Activated naive CD8-positive, alpha-beta T cell treated with anti-CD3 and anti-CD28 coated beads, Interleukin-2, amount 50 U/mL, for 24 hours (primary cell): Measurements from ENCODE around the gene ZNF469.

Experiments
- ATAC-seq: fragments of 150-1000 bp; cut with Tn5 transposase; one replicate; pipeline ENCODE4 v1.10.0; 2021
- DNase-seq: peaks from one replicate; pipeline ENCODE4 v3.0.0; 2021
- H3K27ac Mint-ChIP-seq: one replicate; pipeline ENCODE4 v1.8.0; 2021; ENCODE audit warnings: mild to moderate bottlenecking, mixed read lengths
- H3K27me3 Mint-ChIP-seq: one replicate; pipeline ENCODE4 v1.8.0; 2021; ENCODE audit warnings: mixed read lengths
- H3K36me3 Mint-ChIP-seq: one replicate; pipeline ENCODE4 v1.8.0; 2021; ENCODE audit warnings: low read depth, mixed read lengths
- H3K4me1 Mint-ChIP-seq: one replicate; pipeline ENCODE4 v1.8.0; 2021; ENCODE audit warnings: mixed read lengths
- H3K4me3 Mint-ChIP-seq: one replicate; pipeline ENCODE4 v1.8.0; 2021; ENCODE audit warnings: mild to moderate bottlenecking, moderate library complexity, mixed read lengths
- H3K9me3 Mint-ChIP-seq: one replicate; pipeline ENCODE4 v1.8.0; 2021; ENCODE audit warnings: mixed read lengths

ZNF469 gene

DNA sequence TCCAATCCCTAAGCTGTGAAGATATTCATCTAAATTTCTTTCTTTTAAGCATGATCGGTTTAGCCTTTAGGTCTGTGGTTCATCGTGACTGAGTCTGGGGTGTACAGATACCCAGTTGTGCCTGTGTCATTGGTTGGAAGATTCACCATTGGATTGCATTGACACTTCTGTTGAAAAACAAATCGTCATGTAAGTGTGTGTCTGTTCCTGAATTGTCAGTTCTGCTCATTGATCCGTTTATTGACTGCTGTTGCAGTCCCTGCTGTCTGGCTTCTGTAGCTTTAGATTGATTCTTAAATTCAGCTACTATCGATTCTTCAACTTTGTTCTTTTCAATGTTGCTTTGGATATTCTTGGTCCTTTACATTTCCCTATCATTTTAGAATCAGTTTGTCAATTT lies 21.0 kb upstream of the ZNF469 start:
- no peak for ATAC-seq
- Mint-ChIP-seq H3K4me3 (no peak overlapping the region), H3K9me3 (peaks cover 13% of the 10 kb centered on the region), H3K27ac (no peak overlapping the region), H3K27me3 (peaks cover 28% of the 10 kb centered on the region), H3K36me3 (no peaks in the 10 kb centered on the region), H3K4me1 (peaks cover 12% of the 10 kb centered on the region)
- no peak for DNase-seq

DNA sequence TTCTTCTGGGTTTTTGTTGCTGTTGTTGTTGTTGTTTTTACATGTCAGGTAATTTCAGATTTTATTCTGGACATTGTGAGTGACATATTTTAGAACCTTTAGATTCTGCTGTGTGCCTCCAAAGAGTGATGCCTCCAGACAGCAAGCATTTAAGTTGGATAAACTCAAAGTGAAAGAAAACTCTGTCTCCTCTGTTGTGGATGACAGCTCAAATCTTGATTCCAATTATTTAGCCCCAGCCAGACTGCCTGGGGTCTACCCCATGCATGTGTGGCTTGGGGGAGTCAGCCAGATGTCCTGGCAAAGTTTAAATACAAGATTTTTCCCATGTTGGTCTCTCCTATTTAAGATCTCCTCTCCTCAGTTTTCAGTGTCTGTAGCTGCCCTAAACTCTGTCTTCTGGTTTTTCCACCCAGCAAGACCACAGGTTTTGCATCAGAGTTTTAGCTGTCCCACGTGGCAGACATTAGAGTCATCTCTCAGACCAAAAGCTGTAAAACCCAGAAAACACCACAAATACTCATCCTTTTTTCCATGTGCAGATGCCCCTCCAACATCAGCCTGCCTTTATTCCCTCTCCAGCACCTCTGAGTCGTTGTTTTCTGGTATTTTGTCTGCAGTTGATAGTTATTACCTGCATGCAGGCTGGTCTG lies 19.4 kb upstream of the ZNF469 start:
- DNase-seq, result no peak
- Mint-ChIP-seq H3K27ac (no peak overlapping the region), H3K4me3 (no peak overlapping the region), H3K9me3 (peaks cover 13% of the 10 kb centered on the region), H3K36me3 (no peaks in the 10 kb centered on the region), H3K27me3 (peaks cover 29% of the 10 kb centered on the region), H3K4me1 (peaks cover 12% of the 10 kb centered on the region)
- ATAC-seq, result peak; percentile 85

DNA sequence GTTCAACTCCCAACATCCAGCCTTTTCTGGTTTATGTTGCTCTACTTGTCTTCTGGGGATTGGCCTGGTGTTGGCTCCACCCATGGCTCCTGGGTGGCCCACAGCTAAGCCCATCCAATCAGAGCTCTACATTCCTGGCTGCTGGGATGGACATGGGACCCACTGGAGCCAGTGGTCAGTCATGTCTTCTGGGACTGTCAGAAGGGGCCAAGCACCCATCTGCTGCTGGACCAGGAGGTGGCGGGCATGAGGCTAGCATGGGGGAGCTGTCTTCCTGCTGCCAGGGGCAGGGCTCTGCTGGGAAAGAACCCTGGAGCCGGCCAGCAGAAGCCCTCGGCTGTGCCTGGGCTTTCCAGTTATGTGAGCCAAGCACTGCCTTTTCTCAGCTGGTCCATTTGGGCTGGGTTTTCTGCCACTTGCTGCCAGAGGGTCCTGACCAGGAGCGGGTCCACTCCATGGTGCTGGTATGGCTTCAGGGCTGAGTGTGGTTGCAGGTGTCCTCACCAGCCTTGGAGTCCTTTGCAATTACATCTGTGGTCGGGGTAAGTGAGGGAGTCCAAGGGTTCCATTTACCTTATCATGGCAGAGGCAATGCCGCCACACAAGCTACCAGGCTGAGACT lies 17.4 kb upstream of the ZNF469 start:
- Mint-ChIP-seq H3K4me3 (no peak overlapping the region), H3K27me3 (peaks cover 30% of the 10 kb centered on the region), H3K27ac (no peak overlapping the region), H3K36me3 (no peaks in the 10 kb centered on the region), H3K4me1 (peaks cover 12% of the 10 kb centered on the region), H3K9me3 (peaks cover 13% of the 10 kb centered on the region)
- DNase-seq (no peak), ATAC-seq (no peak)

DNA sequence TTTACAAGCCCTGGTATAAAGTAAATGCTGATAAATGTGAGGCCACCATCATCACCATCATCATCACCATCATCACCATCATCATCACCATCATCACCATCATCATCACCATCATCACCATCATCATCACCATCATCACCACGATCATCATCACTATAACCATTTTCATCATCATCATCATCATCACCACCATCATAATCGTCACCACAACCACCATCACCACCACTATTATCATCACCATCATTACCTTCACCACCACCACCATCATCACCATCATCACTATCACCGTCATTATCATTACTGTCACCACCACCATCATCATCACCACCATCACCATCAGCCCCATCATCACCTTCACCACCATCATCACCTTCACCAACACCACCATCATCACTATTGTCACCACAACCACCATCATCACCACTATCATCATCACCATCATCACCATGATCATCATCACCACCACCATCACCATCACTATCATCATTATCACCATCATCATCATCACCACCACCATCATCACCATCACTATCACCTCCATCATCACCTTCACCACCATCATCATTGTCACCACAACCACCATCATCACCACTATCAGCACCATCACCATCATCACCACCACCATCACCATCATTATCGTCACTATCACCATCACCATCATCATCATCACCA lies 16.6 kb upstream of the ZNF469 start:
- H3K36me3 Mint-ChIP-seq, result no peaks in the 10 kb centered on the region
- H3K27me3 Mint-ChIP-seq, result peaks cover 30% of the 10 kb centered on the region
- H3K9me3 Mint-ChIP-seq, result peaks cover 13% of the 10 kb centered on the region
- no peak overlapping the region for H3K27ac Mint-ChIP-seq
- no peak overlapping the region for H3K4me3 Mint-ChIP-seq
- DNase-seq, result no peak
- no peak for ATAC-seq
- H3K4me1 Mint-ChIP-seq, result peaks cover 12% of the 10 kb centered on the region

DNA sequence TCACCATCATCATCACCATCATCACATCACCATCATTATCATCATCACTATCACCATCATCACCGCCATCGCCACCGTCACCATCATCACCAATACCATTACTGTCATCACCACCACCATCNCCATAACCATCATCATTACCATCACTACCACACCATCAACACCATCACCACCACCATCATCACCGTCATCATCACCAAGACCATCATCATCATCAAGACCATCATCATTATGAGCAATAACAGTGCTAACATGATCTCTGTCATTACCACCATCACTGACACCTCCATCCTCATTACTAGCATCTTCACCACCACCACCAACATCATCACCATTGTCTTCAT lies 16.1 kb upstream of the ZNF469 start:
- peaks cover 11% of the 10 kb centered on the region for H3K9me3 Mint-ChIP-seq
- H3K27me3 Mint-ChIP-seq, result peaks cover 27% of the 10 kb centered on the region
- H3K4me1 Mint-ChIP-seq, result peaks cover 12% of the 10 kb centered on the region
- ATAC-seq (no peak), DNase-seq (no peak)
- H3K4me3 Mint-ChIP-seq, result no peak overlapping the region
- no peak overlapping the region for H3K27ac Mint-ChIP-seq
- H3K36me3 Mint-ChIP-seq, result no peaks in the 10 kb centered on the region

DNA sequence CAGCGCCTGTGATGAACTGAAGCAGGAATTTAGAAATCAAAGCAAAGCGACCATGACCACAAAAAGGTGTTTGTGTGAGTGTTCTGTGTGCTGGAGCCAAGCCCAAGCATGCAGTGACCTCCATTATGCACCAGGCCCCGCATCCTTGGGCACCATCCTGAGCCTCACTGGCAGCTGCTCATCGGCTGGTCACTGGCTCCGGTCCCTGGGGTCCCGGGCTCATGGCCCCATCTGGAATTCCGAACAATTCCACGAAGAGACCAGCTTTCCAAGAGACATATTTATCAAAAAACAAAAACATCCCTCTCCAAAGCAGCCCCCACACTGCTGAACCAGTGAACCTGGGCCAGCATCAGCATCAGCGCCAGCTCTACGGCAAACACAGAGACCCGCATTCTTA lies 15.2 kb upstream of the ZNF469 start:
- Mint-ChIP-seq H3K4me1 (peaks cover 12% of the 10 kb centered on the region), H3K9me3 (peaks cover 4% of the 10 kb centered on the region), H3K36me3 (no peaks in the 10 kb centered on the region), H3K27me3 (peaks cover 18% of the 10 kb centered on the region), H3K4me3 (no peak overlapping the region), H3K27ac (no peak overlapping the region)
- ATAC-seq, result no peak
- no peak for DNase-seq

DNA sequence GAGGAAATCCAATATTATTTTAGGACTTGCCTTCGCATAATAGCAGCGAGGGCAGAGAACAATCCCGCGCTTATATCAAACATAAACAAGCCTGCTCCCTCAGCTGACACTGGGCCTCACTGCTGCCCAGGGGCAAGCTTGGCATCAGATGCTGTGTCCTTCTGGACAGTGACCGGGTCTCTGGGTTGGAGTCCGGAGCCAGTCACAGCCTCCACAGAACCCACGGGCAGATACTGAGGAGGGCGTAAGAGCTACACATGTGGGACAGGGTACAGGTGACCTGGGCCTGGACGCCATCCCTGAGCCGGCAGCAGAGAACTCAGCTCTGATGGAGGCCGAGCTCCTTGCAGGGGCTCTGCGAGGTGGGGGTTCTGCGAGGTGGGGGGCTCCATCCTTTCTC lies 14.7 kb upstream of the ZNF469 start:
- Mint-ChIP-seq H3K4me1 (peaks cover 11% of the 10 kb centered on the region), H3K36me3 (no peaks in the 10 kb centered on the region), H3K27ac (no peak overlapping the region), H3K9me3 (no peaks in the 10 kb centered on the region), H3K4me3 (no peak overlapping the region), H3K27me3 (peaks cover 13% of the 10 kb centered on the region)
- DNase-seq (no peak), ATAC-seq (no peak)

DNA sequence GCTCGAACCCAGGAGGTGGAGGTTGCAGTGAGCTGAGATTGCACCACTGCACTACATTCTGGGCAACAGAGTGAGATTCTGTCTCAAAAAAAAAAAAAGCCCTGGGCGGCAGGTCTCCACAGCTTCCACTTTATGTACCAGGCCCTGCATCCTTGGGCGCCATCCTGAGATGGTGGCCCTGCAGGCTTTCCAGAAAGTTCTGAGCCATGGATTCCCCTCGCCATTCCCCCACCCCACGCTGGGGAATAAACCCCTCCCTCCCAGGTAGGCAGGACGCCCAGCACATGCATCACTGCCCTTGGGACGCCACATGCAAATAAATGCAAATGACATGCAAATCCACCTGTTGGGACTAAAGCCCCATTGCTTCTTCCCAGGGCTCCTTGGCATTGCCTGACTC lies 13.8 kb upstream of the ZNF469 start:
- DNase-seq, result no peak
- H3K4me1 Mint-ChIP-seq, result peaks cover 1% of the 10 kb centered on the region
- no peak overlapping the region for H3K4me3 Mint-ChIP-seq
- H3K27me3 Mint-ChIP-seq, result peaks cover 7% of the 10 kb centered on the region
- no peaks in the 10 kb centered on the region for H3K36me3 Mint-ChIP-seq
- no peak overlapping the region for H3K27ac Mint-ChIP-seq
- no peak for ATAC-seq
- H3K9me3 Mint-ChIP-seq, result no peaks in the 10 kb centered on the region

DNA sequence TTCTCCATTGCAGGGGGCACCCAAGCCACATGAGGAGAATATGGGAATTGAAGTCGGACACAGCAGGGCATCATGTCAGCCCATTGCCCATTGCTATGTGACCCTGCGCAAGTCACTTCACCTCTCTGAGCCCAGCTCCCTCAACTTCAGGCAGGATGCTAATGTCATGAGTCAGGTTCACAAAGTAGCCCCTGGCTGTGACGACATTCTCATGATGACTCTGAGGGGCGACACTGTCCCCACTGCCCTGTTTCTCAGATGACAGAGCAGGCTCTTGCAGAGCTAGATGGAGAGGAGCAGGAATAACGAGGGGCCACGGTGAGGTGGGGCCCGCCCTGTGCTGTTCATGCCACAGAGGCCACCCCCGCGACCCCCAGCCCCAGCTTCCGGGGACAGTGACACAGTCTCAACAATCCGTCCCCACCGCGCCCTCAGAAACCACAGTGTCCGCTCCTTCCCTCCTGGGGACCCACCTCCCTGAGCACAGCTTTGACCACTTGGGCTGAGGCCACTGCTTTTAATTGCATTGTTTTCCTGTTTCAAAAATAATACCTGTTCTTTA lies 13.2 kb upstream of the ZNF469 start:
- Mint-ChIP-seq H3K4me3 (no peak overlapping the region), H3K4me1 (no peaks in the 10 kb centered on the region), H3K36me3 (no peaks in the 10 kb centered on the region), H3K27me3 (peaks cover 5% of the 10 kb centered on the region), H3K27ac (no peak overlapping the region), H3K9me3 (no peaks in the 10 kb centered on the region)
- no peak for DNase-seq
- ATAC-seq, result no peak

DNA sequence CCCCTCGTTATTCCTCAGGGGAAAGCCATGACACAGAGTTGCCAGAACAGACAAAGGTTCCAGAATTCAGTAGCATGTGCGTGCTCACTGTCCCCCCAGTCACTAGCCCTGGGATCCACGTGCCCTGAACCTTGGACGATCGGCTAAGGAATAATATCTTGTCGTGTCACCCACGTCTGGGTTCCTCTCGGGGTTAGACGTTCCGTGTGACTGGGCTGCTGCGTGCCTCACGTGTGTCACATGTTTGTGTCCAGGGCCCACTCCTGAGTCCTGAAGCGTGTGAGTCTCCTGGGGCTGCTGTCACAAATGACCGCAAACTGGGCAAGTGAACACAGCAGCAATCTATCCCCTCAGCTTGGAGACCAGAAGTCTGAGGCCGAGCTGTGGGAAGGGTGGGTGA lies 12.4 kb upstream of the ZNF469 start:
- Mint-ChIP-seq H3K27ac (no peak overlapping the region), H3K27me3 (peaks cover 2% of the 10 kb centered on the region), H3K36me3 (no peaks in the 10 kb centered on the region), H3K4me1 (no peaks in the 10 kb centered on the region), H3K4me3 (no peak overlapping the region), H3K9me3 (no peaks in the 10 kb centered on the region)
- DNase-seq (no peak), ATAC-seq (no peak)

DNA sequence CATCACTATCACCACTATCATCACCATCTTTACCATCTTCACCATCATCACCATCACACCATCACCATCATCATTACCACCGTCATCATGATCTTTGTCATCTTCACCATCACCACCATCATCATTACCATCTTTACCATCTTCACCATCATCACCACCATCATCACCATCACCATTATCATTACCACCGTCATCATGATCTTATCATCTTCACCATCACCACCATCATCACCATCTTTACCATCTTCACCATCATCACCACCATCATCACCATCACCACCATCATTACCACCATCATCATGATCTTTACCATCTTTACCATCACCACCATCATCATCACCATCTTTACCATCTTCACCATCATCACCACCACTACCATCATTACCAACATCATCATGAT lies 10.2 kb upstream of the ZNF469 start:
- H3K36me3 Mint-ChIP-seq, result no peaks in the 10 kb centered on the region
- H3K4me1 Mint-ChIP-seq, result no peaks in the 10 kb centered on the region

DNA sequence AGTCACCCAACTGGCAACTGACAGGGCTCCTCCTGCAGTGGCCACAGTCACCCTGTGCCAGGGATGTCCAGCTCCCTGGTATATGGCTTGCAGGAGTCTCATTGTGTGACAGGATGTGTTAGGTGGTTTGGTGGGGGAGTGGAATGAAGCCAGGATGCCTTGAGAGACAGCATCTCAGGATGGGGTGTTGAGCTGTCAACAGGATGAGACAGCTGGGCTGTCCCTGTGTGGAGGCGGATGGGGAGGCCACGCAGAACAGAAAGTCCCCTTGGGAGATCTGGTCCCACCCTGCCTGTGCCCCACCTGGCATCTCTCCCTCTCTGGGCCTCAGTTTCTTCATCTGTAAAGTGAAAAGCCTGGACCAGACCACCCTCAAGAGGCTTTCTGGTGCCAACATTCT lies 9.5 kb upstream of the ZNF469 start:
- H3K9me3 Mint-ChIP-seq, result no peaks in the 10 kb centered on the region
- H3K4me1 Mint-ChIP-seq, result no peaks in the 10 kb centered on the region
- H3K4me3 Mint-ChIP-seq, result no peak overlapping the region
- no peak overlapping the region for H3K27ac Mint-ChIP-seq
- no peaks in the 10 kb centered on the region for H3K36me3 Mint-ChIP-seq
- ATAC-seq (no peak), DNase-seq (no peak)
- peaks cover 2% of the 10 kb centered on the region for H3K27me3 Mint-ChIP-seq

More for the DNA sequence above, 10.2 kb upstream of the ZNF469 start:
- Mint-ChIP-seq H3K27me3 (peaks cover 2% of the 10 kb centered on the region), H3K4me3 (no peak overlapping the region), H3K27ac (no peak overlapping the region), H3K9me3 (no peaks in the 10 kb centered on the region)
- ATAC-seq (no peak), DNase-seq (no peak)

DNA sequence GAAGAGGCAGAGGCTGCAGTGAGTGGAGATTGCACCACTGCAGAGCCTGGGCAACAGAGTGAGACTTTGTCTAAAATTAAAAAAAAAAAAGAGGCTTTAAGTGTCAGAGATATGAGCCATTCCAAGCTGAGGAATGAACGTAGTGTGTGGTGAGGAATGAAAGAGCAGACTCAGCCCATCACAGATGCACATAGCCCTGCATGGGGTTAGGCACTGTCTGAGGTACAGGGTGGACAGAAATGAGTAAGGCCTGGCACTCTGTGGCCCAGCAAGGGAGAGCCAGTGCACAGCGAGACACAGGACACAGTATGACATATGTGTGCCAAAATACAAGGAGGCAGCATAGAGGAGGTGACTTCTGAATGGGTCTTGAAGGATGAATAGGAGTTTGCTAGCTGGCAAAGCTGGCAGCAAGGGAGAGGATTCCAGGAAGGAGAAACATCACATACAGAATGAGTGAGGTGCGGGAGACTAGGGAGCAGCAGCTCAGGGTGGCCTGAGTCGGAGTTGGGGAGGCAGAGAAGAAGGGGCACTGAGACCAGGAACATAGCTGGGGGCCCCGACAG lies 8.7 kb upstream of the ZNF469 start:
- DNase-seq (no peak), ATAC-seq (no peak)
- H3K4me3 Mint-ChIP-seq, result no peak overlapping the region
- H3K36me3 Mint-ChIP-seq, result no peaks in the 10 kb centered on the region
- H3K9me3 Mint-ChIP-seq, result no peaks in the 10 kb centered on the region
- no peak overlapping the region for H3K27ac Mint-ChIP-seq
- H3K4me1 Mint-ChIP-seq, result no peaks in the 10 kb centered on the region
- no peaks in the 10 kb centered on the region for H3K27me3 Mint-ChIP-seq

DNA sequence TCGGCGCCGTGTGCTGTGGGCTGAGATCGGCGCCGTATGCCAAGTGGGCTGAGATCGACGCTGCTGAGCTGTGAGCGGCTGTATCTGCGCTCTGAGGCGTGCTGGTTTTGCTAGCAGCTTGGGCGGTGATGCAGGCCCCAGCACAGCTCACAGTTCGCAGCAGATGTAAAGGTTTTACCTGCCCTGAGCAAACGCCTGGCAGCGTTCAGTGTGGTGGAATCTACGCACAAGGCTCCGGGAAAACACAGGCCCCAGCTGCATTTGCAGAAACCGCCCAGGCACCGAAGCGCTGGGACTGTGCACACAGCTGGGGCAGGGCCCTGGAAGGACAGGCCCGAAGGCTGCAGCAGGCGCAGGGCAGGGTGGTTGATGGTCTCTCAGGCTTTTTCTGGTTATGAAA lies 8.0 kb upstream of the ZNF469 start:
- Mint-ChIP-seq H3K9me3 (no peaks in the 10 kb centered on the region), H3K27me3 (no peaks in the 10 kb centered on the region), H3K4me3 (no peak overlapping the region), H3K4me1 (no peaks in the 10 kb centered on the region), H3K27ac (no peak overlapping the region), H3K36me3 (no peaks in the 10 kb centered on the region)
- DNase-seq (no peak), ATAC-seq (no peak)
